Measurements from ENCODE around the gene THRB.

- TF ChIP-seq CTCF (IDR thresholded peaks at IDR 0.05; ENCODE audit: insufficient read depth, low read length, poor library complexity, severe bottlenecking): no peak
- no peak for TF ChIP-seq EZH2phosphoT487 (conservative IDR thresholded peaks at IDR 0.05; ENCODE audit: low read length)
Measured at GRCh38 chr3:24101676-24102168, 392.9 kb downstream of the THRB start.

Data from SU-DHL-6 (cell line).